Measurements from ENCODE around the gene RIPOR2.
A peak's percentile ranks its signal among the peaks of the same experiment; 100 is the strongest.
"Not testable (repeated sequence)": the region's sequence is repeated elsewhere in the genome, so short reads cannot be mapped to it uniquely, and the experiment has no call there.

The RIPOR2 gene

GRCh38 chr6:24766680-24767462, 168.9 kb downstream of the RIPOR2 start:
- DNase-seq = peak in 1 of 51 donors; percentile 9

GRCh38 chr6:24765968-24766367, 169.8 kb downstream of the RIPOR2 start:
- not testable (repeated sequence) for DNase-seq

- not testable (repeated sequence) for DNase-seq
Measured at GRCh38 chr6:24764833-24765828, 170.6 kb downstream of the RIPOR2 start.

- no peak for DNase-seq
Measured at GRCh38 chr6:24763578-24763977, 172.2 kb downstream of the RIPOR2 start.

GRCh38 chr6:24761851-24762250, 173.9 kb downstream of the RIPOR2 start:
- no peak for DNase-seq

GRCh38 chr6:24761193-24761835, 174.4 kb downstream of the RIPOR2 start:
- no peak for DNase-seq

- DNase-seq = no peak
Measured at GRCh38 chr6:24760210-24760609, 175.6 kb downstream of the RIPOR2 start.

GRCh38 chr6:24759718-24760117, 176.0 kb downstream of the RIPOR2 start:
- DNase-seq = no peak

GRCh38 chr6:24757611-24758010, 178.1 kb downstream of the RIPOR2 start:
- no peak for DNase-seq

GRCh38 chr6:24755279-24755678, 180.5 kb downstream of the RIPOR2 start:
- no peak for DNase-seq

GRCh38 chr6:24754378-24754777, 181.4 kb downstream of the RIPOR2 start:
- DNase-seq = not testable (repeated sequence)

All from hypothalamus (tissue), 51 donors.